A549 treated with Hydrocortisone at 1 μM for 4 hours (cell line): ENCODE measurements around the gene SLC39A10. TPM values are rescaled to one million over a fixed set of nuclear protein-coding genes. Genes with fewer than 3 reads are reported as not detected.

Experiments
- total RNA-seq: library from RNA; stranded (reverse); fragments of 200-300 nt; extraction: Qiagen RNA extraction; gene quantifications from 5 replicates; pipeline ENCODE4 v1.2.3, GENCODE V29; 2022

SLC39A10 gene, protein sequence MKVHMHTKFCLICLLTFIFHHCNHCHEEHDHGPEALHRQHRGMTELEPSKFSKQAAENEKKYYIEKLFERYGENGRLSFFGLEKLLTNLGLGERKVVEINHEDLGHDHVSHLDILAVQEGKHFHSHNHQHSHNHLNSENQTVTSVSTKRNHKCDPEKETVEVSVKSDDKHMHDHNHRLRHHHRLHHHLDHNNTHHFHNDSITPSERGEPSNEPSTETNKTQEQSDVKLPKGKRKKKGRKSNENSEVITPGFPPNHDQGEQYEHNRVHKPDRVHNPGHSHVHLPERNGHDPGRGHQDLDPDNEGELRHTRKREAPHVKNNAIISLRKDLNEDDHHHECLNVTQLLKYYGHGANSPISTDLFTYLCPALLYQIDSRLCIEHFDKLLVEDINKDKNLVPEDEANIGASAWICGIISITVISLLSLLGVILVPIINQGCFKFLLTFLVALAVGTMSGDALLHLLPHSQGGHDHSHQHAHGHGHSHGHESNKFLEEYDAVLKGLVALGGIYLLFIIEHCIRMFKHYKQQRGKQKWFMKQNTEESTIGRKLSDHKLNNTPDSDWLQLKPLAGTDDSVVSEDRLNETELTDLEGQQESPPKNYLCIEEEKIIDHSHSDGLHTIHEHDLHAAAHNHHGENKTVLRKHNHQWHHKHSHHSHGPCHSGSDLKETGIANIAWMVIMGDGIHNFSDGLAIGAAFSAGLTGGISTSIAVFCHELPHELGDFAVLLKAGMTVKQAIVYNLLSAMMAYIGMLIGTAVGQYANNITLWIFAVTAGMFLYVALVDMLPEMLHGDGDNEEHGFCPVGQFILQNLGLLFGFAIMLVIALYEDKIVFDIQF
- total RNA-seq, result 12.1 to 26.6 TPM (median 18.8 TPM) in 5 replicates

DNA sequence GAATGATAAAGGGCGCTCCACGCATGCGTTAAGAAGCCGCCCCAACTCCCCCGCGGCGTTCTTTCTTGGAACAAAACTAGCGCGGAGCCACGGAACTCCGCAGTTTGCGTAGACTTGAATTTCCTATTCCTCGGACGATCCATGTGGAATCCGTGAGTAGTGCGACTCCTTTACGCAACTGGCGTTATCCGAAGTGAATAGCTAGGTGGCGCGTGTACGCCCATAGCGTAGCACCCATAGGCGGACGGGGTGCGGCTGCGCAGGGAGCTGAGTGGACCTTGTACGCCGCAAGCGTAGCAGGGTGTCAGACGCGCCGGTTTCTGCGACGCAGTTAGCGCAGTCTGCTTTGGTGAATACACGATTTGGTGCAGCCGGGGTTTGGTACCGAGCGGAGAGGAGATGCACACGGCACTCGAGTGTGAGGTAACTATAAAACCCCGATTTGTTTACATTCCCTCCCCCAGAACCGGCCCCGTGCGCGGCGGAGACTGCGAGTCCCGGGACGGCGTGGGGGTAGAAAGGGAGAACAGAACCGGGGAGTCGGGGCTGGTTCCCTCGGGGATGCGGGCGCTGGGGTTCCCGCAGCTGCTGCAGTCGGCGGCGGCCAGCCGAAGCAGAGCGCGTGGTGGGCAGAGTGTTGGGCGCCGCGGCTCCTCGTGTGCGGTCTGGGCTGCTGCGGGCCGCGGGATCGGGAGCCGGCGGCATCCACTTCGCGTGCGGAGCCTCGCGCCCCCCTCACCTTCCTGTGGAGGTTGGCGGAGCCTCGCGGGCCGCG lies at the start of gene SLC39A10:
SLC39A10 (plus strand) TSS at position 368 of the 775 bp plus-strand sequence. CDS start 22,817 bp downstream, outside the sequence.

